ENCODE results near the gene SLC35A3.
"Not testable (repeated sequence)": the region's sequence is repeated elsewhere in the genome, so short reads cannot be mapped to it uniquely, and the experiment has no call there.

SLC35A3 gene

GRCh38 chr1:99969729-99970621 is at the start of gene SLC35A3:
Gene SLC35A3 (plus strand): TSS chr1:99969996. CDS start chr1:99993555, 23,559 bp downstream.
- peak; percentile 55 for DNase-seq (ENCODE audit: low read depth)

GRCh38 chr1:99934801-99935200 is 35.0 kb upstream of the SLC35A3 start:
- DNase-seq (ENCODE audit: low read depth), result no peak

GRCh38 chr1:99935534-99935933 is 34.3 kb upstream of the SLC35A3 start:
- DNase-seq (ENCODE audit: low read depth), result no peak

GRCh38 chr1:99936071-99936470 is 33.7 kb upstream of the SLC35A3 start:
- DNase-seq (ENCODE audit: low read depth), result no peak

GRCh38 chr1:99942723-99943122 is 27.1 kb upstream of the SLC35A3 start:
- no peak for DNase-seq (ENCODE audit: low read depth)

- peak; percentile 54 for DNase-seq (ENCODE audit: low read depth)
Measured at GRCh38 chr1:99943223-99943794, 26.5 kb upstream of the SLC35A3 start.

- no peak for DNase-seq (ENCODE audit: low read depth)
Measured at GRCh38 chr1:99944192-99944591, 25.6 kb upstream of the SLC35A3 start.

- DNase-seq (ENCODE audit: low read depth), result no peak
Measured at GRCh38 chr1:99945174-99945573, 24.6 kb upstream of the SLC35A3 start.

GRCh38 chr1:99950486-99950885 is 19.3 kb upstream of the SLC35A3 start:
- no peak for DNase-seq (ENCODE audit: low read depth)

- DNase-seq (ENCODE audit: low read depth), result no peak
Measured at GRCh38 chr1:99952522-99952921, 17.3 kb upstream of the SLC35A3 start.

- no peak for DNase-seq (ENCODE audit: low read depth)
Measured at GRCh38 chr1:99955375-99955774, 14.4 kb upstream of the SLC35A3 start.

GRCh38 chr1:99956755-99957154 is 13.0 kb upstream of the SLC35A3 start:
- peak; percentile 78 for DNase-seq (ENCODE audit: low read depth)

GRCh38 chr1:99957818-99958217 is 12.0 kb upstream of the SLC35A3 start:
- DNase-seq (ENCODE audit: low read depth), result no peak

- not testable (repeated sequence) for DNase-seq (ENCODE audit: low read depth)
Measured at GRCh38 chr1:99959189-99959705, 10.5 kb upstream of the SLC35A3 start.

- DNase-seq (ENCODE audit: low read depth), result not testable (repeated sequence)
Measured at GRCh38 chr1:99960260-99960659, 9.5 kb upstream of the SLC35A3 start.

GRCh38 chr1:99963041-99963795 is 6.6 kb upstream of the SLC35A3 start:
- peak; percentile 42 for DNase-seq (ENCODE audit: low read depth)

- no peak for DNase-seq (ENCODE audit: low read depth)
Measured at GRCh38 chr1:99964806-99965205, 5.0 kb upstream of the SLC35A3 start.

- no peak for DNase-seq (ENCODE audit: low read depth)
Measured at GRCh38 chr1:99965646-99966375, 4.0 kb upstream of the SLC35A3 start.

- no peak for DNase-seq (ENCODE audit: low read depth)
Measured at GRCh38 chr1:99968214-99968613, 1.6 kb upstream of the SLC35A3 start.

GRCh38 chr1:99969260-99969728 is 502 bp upstream of the SLC35A3 start:
- peak; percentile 5 for DNase-seq (ENCODE audit: low read depth)

GRCh38 chr1:99970713-99971255 is 988 bp downstream of the SLC35A3 start:
- no peak for DNase-seq (ENCODE audit: low read depth)
